Adrenal gland (tissue), 12 donors: ENCODE data around the gene DES. TPM values are rescaled to one million over a fixed set of nuclear protein-coding genes. Genes with fewer than 3 reads are reported as not detected.

Experiments
- DNase-seq, 7 donors: peaks; one replicate each; pipeline ENCODE4 v3.0.0-alpha.2; 2019 to 2020
- H3K27ac ChIP-seq, 5 donors: fragments of 200-600 bp; sonication (generic) in 4 of 5; 1 replicate in 3 of 5; 2 replicates in 2 of 5; pipeline versions ENCODE4 v1.5.1 to v1.8.0; 2016 to 2020; ENCODE audit warnings: mild to moderate bottlenecking in 1 of 5
- H3K27me3 ChIP-seq: fragments of 200-600 bp; 2 replicates; pipeline ENCODE4 v1.8.0; 2021
- H3K36me3 ChIP-seq, 2 donors: fragments of 200-600 bp; replicated peaks in 1 of 2; 1 replicate in 1 of 2; 2 replicates in 1 of 2; pipeline versions ENCODE4 v1.5.1 to v1.8.0; 2018 to 2022
- H3K4me1 ChIP-seq, 2 donors: fragments of 200-600 bp; replicated peaks in 1 of 2; 1 replicate in 1 of 2; 2 replicates in 1 of 2; pipeline versions ENCODE4 v1.5.1 to v1.8.0; 2018 to 2021
- H3K4me3 ChIP-seq, 4 donors: fragments of 200-600 bp; sonication (generic) in 3 of 4; one replicate each; pipeline ENCODE4 v1.5.1; 2016 to 2018
- H3K9me3 ChIP-seq, 3 donors: fragments of 200-600 bp; sonication (generic) in 1 of 3; replicated peaks in 1 of 3; 1 replicate in 2 of 3; 2 replicates in 1 of 3; pipeline versions ENCODE4 v1.5.1 to v1.8.0; 2016 to 2021
- CTCF ChIP-seq, 6 experiments: fragments of 450-650 bp in 4 of 6; fragments of 200-600 bp in 2 of 6; sonication (generic) in 1 of 6; IDR thresholded peaks; 1 replicate in 5 of 6; 2 replicates in 1 of 6; pipeline versions ENCODE4 v1.5.1 to v1.8.0; 2016 to 2021; ENCODE audit warnings: antibody characterized with exemption in 6 of 6, mild to moderate bottlenecking in 2 of 6, moderate library complexity in 1 of 6
- POLR2A ChIP-seq, 2 donors: fragments of 450-650 bp; IDR thresholded peaks; one replicate each; pipeline ENCODE4 v1.6.1; 2017; ENCODE audit warnings: antibody characterized with exemption in 2 of 2, mild to moderate bottlenecking in 2 of 2, moderate library complexity in 1 of 2
- WGBS, 4 donors: extraction: QIAGEN DNeasy Blood & Tissue Kit in 2 of 4; methylation state at CpG; one replicate each; pipeline versions ENCODE4 v1.1.5 to v1.1.7; 2013 to 2017; 5-methylcytosine and 5-hydroxymethylcytosine counted together
- intact Hi-C, 2 donors: fragments of 100-400 bp; cut with DNase I; formaldehyde crosslinking; loops; one replicate each; pipeline versions ENCODE4 v1.14.1 to v1.15.0; 2022 to 2023
- polyA plus RNA-seq, 3 donors: library from polyadenylated mRNA; stranded (reverse); fragments of 200-250 nt in 2 of 3; fragments of 350-450 nt in 1 of 3; fragmentation: Illumina TruSeq in 1 of 3; extraction: RNeasy Lipid Tissue Mini Kit (QIAGEN cat#74804) in 1 of 3; gene quantifications; one replicate each; pipeline ENCODE4 v1.2.3, GENCODE V29; 2013 to 2014
- total RNA-seq, 9 donors: library from RNA; depleted of rRNA in 4 of 9; stranded (reverse); fragments of >200 nt in 4 of 9; fragments of 120-200 nt in 1 of 9; fragmentation: NEBNext Ultra II Directional in 1 of 9; extraction: Animal tissue kit (Norgen Biotek cat#: 25700) in 1 of 9; gene quantifications; one replicate each; pipeline versions ENCODE4 v1.1.0 to v1.2.4, GENCODE V29; 2013 to 2023
- donor health status: healthy with polysubstance abuse.
- donor health status: Bipolar disorder and iron deficiency.
- donor health status: DM: yes; HTN: yes; CAD: no.
- donor health status: DM: no; HTN: no; CAD: no.
- donor health status: DM: no; HTN: no; CAD: no.
- donor health status: DM: yes; HTN: yes; CAD: no.

The DES gene
- total and polyA plus RNA-seq, 12 donors = 0.94 to 283 (median 11.4) TPM

DNA sequence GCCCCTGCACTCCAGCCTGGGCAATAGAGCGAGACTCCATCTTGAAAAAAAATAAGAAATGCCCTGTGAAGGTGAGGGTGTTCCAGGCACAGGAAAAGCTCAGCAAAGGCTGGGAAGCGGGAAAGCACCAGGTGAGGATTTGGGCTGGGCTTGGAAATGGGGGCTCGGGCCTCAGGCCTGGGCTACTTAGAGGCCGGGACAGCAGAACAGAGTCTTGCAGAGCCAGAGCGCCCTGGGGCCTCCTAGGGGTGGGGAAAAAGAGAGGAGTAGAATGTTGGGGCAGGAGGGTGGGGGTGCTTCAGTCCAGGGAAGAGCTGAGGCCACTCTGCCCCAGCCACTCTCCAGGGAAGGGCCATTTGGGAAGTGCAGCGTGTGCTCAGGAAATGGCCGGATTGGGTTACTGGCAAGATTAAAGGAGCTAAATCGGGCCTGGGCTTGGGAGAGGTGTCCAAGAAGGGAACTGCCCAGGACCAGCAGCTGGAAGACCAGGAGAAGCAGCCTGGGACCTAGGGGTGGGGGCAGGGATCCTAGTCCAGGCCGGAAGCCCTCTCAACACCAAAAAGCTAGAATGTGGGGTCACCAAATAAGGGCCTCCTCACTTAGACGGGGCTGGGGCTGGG lies 13.8 kb upstream of the DES start:
- H3K27ac ChIP-seq = no peak overlapping the region
- H3K4me1 ChIP-seq = peaks cover 0 to under 1% of the 10 kb centered on the region in 2 donors
- no peaks in the 10 kb centered on the region for H3K36me3 ChIP-seq
- no peak for TF ChIP-seq CTCF (IDR thresholded peaks at IDR 0.05)
- no peak for TF ChIP-seq POLR2A (IDR thresholded peaks at IDR 0.05)
- 69 to 81% (median 75%) methylated on average over 10 of the region's 10 CpGs for WGBS, 4 donors
- intact Hi-C loops = loop anchor here (5.0 to 10.0 kb wide), 2 partner anchors 70 to 123 kb away; no protein-coding TSS in a partner anchor
- no peak for DNase-seq
- H3K4me3 ChIP-seq = no peak overlapping the region
- H3K27me3 ChIP-seq = no peaks in the 10 kb centered on the region
- H3K9me3 ChIP-seq = no peaks in the 10 kb centered on the region

GRCh38 chr2:219404954-219405353 lies 13.2 kb upstream of the DES start:
- H3K4me1 ChIP-seq = no peaks in the 10 kb centered on the region
- no peak for DNase-seq
- H3K4me3 ChIP-seq = no peak overlapping the region
- no peak for TF ChIP-seq POLR2A (IDR thresholded peaks at IDR 0.05)
- no peak for TF ChIP-seq CTCF (IDR thresholded peaks at IDR 0.05)
- 80 to 83% (median 81%) methylated on average over 6 to 7 of the region's 7 CpGs for WGBS, 4 donors
- H3K9me3 ChIP-seq = no peaks in the 10 kb centered on the region
- intact Hi-C loops = loop anchor here (5.0 to 10.0 kb wide), 2 partner anchors 70 to 122 kb away; no protein-coding TSS in a partner anchor
- no peak overlapping the region for H3K27ac ChIP-seq
- no peaks in the 10 kb centered on the region for H3K27me3 ChIP-seq
- H3K36me3 ChIP-seq = no peaks in the 10 kb centered on the region

DNA sequence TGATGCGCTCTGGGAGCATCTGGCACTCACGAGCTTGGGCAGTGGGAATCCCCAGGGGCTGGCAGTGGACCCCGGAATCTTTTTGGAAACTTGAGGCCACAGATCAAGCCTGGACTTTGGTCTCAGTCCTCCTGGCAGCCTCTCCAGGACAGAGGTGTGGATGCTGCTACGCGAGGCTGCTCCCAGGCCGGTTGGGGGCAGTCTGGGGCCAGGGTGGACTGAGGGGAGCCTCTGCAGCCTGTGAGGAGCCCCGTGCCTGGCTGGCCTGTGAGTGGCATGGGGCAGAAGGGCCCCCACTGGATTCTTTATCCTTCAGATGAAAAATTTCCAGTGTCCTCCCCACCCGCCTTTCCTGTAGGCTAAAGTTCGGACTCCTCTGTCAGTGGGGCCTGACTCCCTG lies 12.7 kb upstream of the DES start:
- intact Hi-C loops = loop anchor here (10.0 kb wide), 1 partner anchor 69 kb away; no protein-coding TSS in a partner anchor
- Histone ChIP-seq H3K36me3 (no peaks in the 10 kb centered on the region), H3K27me3 (no peaks in the 10 kb centered on the region), H3K4me1 (no peaks in the 10 kb centered on the region), H3K9me3 (no peaks in the 10 kb centered on the region), H3K27ac (no peak overlapping the region), H3K4me3 (no peak overlapping the region)
- 78 to 89% (median 83%) methylated on average over 4 to 9 of the region's 9 CpGs for WGBS, 4 donors
- no peak for DNase-seq
- TF ChIP-seq POLR2A (IDR thresholded peaks at IDR 0.05) = no peak
- TF ChIP-seq CTCF (IDR thresholded peaks at IDR 0.05) = no peak

DNA sequence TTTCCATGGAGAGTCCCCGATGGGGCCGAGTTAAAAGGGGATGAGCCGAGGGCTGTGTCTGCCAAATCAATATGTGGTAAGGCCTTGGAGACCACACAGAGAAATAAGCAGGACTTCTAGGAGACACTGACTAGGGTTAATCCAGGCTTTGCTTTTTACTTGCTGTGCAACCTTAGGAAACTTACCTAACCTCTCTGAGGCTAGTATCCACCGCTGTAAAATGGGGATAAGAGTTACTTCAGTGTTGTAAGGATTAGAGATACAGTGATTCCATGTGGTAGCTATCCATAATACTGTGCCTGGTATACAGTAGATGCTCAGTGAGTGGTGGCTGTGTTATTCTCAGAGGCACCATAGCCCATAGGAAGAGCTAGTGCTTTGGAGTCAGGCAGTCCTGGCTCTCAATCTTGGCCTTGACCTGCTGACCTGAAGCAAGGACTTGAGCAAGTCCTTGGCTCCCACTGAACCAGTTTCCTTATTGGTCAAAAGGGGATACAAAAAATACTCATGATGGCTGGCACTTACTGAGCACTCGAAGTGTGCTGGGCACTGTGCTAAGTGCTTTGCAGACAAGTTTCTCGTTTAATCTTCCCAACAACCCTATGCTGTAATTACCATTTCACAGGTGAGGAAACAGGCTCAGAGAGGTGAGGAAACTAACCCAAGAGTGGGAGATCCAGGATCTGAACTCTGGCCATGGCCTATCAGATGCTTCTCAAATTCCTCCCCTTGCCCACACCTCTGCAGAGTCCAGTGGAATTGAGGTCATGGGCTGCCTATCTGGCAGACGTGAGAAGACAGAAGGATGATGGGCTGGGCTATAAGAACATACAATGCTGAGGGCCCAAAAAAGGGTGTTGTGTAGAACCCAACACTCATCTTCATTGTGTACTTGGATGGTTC lies 12.0 kb upstream of the DES start:
- DNase-seq = no peak
- WGBS, 4 donors = 81 to 84% (median 83%) methylated on average over 7 of the region's 7 CpGs
- H3K4me3 ChIP-seq = no peak overlapping the region
- no peaks in the 10 kb centered on the region for H3K9me3 ChIP-seq
- H3K27ac ChIP-seq = no peak overlapping the region
- no peak for TF ChIP-seq CTCF (IDR thresholded peaks at IDR 0.05)
- no peak for TF ChIP-seq POLR2A (IDR thresholded peaks at IDR 0.05)
- no peaks in the 10 kb centered on the region for H3K27me3 ChIP-seq
- H3K4me1 ChIP-seq = no peaks in the 10 kb centered on the region
- H3K36me3 ChIP-seq = no peaks in the 10 kb centered on the region
- intact Hi-C loops = loop anchor here (10.0 kb wide), 1 partner anchor 69 kb away; no protein-coding TSS in a partner anchor
